WTC11 (cell line): ENCODE results near the gene CAV1. TPM values are rescaled to one million over a fixed set of nuclear protein-coding genes. Genes with fewer than 3 reads are reported as not detected.

Experiments used
- ATAC-seq: fragments of 200-7000 bp; cut with Tn5 transposase; 2 replicates; pipeline ENCODE4 v1.10.0; 2021; ENCODE audit warnings: mild to moderate bottlenecking, moderate library complexity
- CTCF ChIA-PET: fragments of 300-600 bp; sonication (Branson Sonifier 250); formaldehyde crosslinking; loops from one replicate; lab custom pipeline; 2021; ENCODE audit warnings: antibody characterized with exemption; lab: Charles Lee
- POLR2A ChIA-PET: fragments of 350-600 bp; sonication (Branson Sonifier 250); formaldehyde crosslinking; loops from one replicate; lab custom pipeline; 2021; ENCODE audit warnings: antibody characterized with exemption; lab: Charles Lee
- DNase-seq: peaks from one replicate; pipeline ENCODE4 v3.0.0; 2021; ENCODE audit warnings: low spot score
- H3K27ac Mint-ChIP-seq: 2 replicates; pipeline ENCODE4 v1.8.0; 2021; ENCODE audit warnings: mixed read lengths
- H3K27me3 Mint-ChIP-seq: 2 replicates; pipeline ENCODE4 v1.8.0; 2021; ENCODE audit warnings: low read depth, mild to moderate bottlenecking, moderate library complexity, mixed read lengths
- H3K36me3 Mint-ChIP-seq: 2 replicates; pipeline ENCODE4 v1.8.0; 2021; ENCODE audit warnings: mixed read lengths
- H3K4me1 Mint-ChIP-seq: 2 replicates; pipeline ENCODE4 v1.8.0; 2022; ENCODE audit warnings: mixed read lengths
- H3K4me3 Mint-ChIP-seq: 2 replicates; pipeline ENCODE4 v1.8.0; 2021; ENCODE audit warnings: mild to moderate bottlenecking, moderate library complexity, mixed read lengths
- H3K9me3 Mint-ChIP-seq: 2 replicates; pipeline ENCODE4 v1.8.0; 2021; ENCODE audit warnings: mixed read lengths
- AR ChIP-seq: fragments of 250-450 bp; sonication (Bioruptor Pico); IDR thresholded peaks from 2 replicates; pipeline ENCODE4 v1.9.0; 2021; ENCODE audit warnings: mild to moderate bottlenecking
- ATF6 ChIP-seq: sonication (generic); formaldehyde crosslinking; IDR thresholded peaks from 2 replicates; pipeline ENCODE4 v1.8.1; 2023; ENCODE audit warnings: mild to moderate bottlenecking, missing genetic modification reagents
- CTCF ChIP-seq: fragments of 200-600 bp; IDR thresholded peaks from 2 replicates; pipeline ENCODE4 v1.8.0; 2022; ENCODE audit warnings: antibody characterized with exemption
- FOXK1 ChIP-seq: sonication (generic); formaldehyde crosslinking; IDR thresholded peaks from 2 replicates; pipeline ENCODE4 v1.8.0; 2022; ENCODE audit warnings: mild to moderate bottlenecking, moderate library complexity, missing genetic modification reagents
- HMGA2 ChIP-seq: fragments of 250-450 bp; sonication (Bioruptor Pico); IDR thresholded peaks from 2 replicates; pipeline ENCODE4 v1.4.0; 2021; ENCODE audit warnings: mild to moderate bottlenecking, moderate library complexity
- IRF1 ChIP-seq: sonication (generic); formaldehyde crosslinking; IDR thresholded peaks from 2 replicates; pipeline ENCODE4 v1.8.0; 2023; ENCODE audit warnings: missing genetic modification reagents
- OVOL2 ChIP-seq: fragments of 250-450 bp; sonication (Bioruptor Pico); IDR thresholded peaks from 2 replicates; pipeline ENCODE4 v1.9.0; 2021; ENCODE audit warnings: mild to moderate bottlenecking, borderline replicate concordance
- PREB ChIP-seq: sonication (generic); formaldehyde crosslinking; IDR thresholded peaks from 2 replicates; pipeline ENCODE4 v1.8.1; 2022; ENCODE audit warnings: mild to moderate bottlenecking, missing genetic modification reagents, moderate library complexity, borderline replicate concordance
- PRRX2 ChIP-seq: fragments of 250-450 bp; sonication (Bioruptor Pico); IDR thresholded peaks from 2 replicates; pipeline ENCODE4 v1.8.0; 2021; ENCODE audit warnings: mild to moderate bottlenecking
- TCF7 ChIP-seq: sonication (generic); formaldehyde crosslinking; IDR thresholded peaks from 2 replicates; pipeline ENCODE4 v1.8.0; 2022; ENCODE audit warnings: mild to moderate bottlenecking, low read depth, missing genetic modification reagents, moderate library complexity
- TEAD1 ChIP-seq: sonication (generic); formaldehyde crosslinking; IDR thresholded peaks from 2 replicates; pipeline ENCODE4 v1.8.0; 2022; ENCODE audit warnings: mild to moderate bottlenecking, missing genetic modification reagents
- TP53 ChIP-seq: sonication (generic); formaldehyde crosslinking; IDR thresholded peaks from 2 replicates; pipeline ENCODE4 v1.8.1; 2023; ENCODE audit warnings: mild to moderate bottlenecking, missing genetic modification reagents
- ZNF263 ChIP-seq: sonication (generic); formaldehyde crosslinking; IDR thresholded peaks from 2 replicates; pipeline ENCODE4 v1.8.1; 2022; ENCODE audit warnings: low read depth, mild to moderate bottlenecking, moderate library complexity, missing genetic modification reagents
- ZNF396 ChIP-seq: fragments of 250-450 bp; sonication (Bioruptor Pico); IDR thresholded peaks from 2 replicates; pipeline ENCODE4 v1.8.0; 2021; ENCODE audit warnings: mild to moderate bottlenecking, moderate library complexity, borderline replicate concordance
- ZNF512 ChIP-seq: sonication (generic); formaldehyde crosslinking; IDR thresholded peaks from 2 replicates; pipeline ENCODE4 v1.8.1; 2022; ENCODE audit warnings: missing genetic modification reagents, borderline replicate concordance
- ZNF532 ChIP-seq: fragments of 250-450 bp; sonication (Bioruptor Pico); IDR thresholded peaks from 2 replicates; pipeline ENCODE4 v1.9.0; 2021; ENCODE audit warnings: mild to moderate bottlenecking, borderline replicate concordance
- total RNA-seq: library from RNA; stranded (reverse); gene quantifications from 3 replicates; pipeline ENCODE4 v1.2.3, GENCODE V29; 2021

Gene CAV1
- total RNA-seq, 1 experiment from 2014 or later = 19.7 TPM

- TF ChIP-seq ZNF512 (CRISPR knock-in tag) (no peak), ZNF396 (CRISPR knock-in tag) (no peak), IRF1 (CRISPR knock-in tag) (no peak), HMGA2 (CRISPR knock-in tag) (no peak), PREB (CRISPR knock-in tag) (no peak), OVOL2 (CRISPR knock-in tag) (no peak)
- Mint-ChIP-seq H3K27me3 (peaks cover 17% of the 10 kb centered on the region), H3K27ac (no peak overlapping the region), H3K9me3 (no peaks in the 10 kb centered on the region), H3K4me1 (peaks cover 16% of the 10 kb centered on the region), H3K4me3 (no peak overlapping the region), H3K36me3 (no peaks in the 10 kb centered on the region)
- no peak for ATAC-seq
- ChIA-PET CTCF (no interaction called here), POLR2A (no interaction called here)
- no peak for DNase-seq
Observed at GRCh38 chr7:116505278-116505677, 19.6 kb upstream of the CAV1 start.

- H3K4me3 Mint-ChIP-seq = no peak overlapping the region
- H3K36me3 Mint-ChIP-seq = no peaks in the 10 kb centered on the region
- H3K9me3 Mint-ChIP-seq = no peaks in the 10 kb centered on the region
- POLR2A ChIA-PET = no interaction called here
- H3K4me1 Mint-ChIP-seq = peaks cover 10% of the 10 kb centered on the region
- TF ChIP-seq PRRX2 (CRISPR knock-in tag) (no peak), TP53 (CRISPR knock-in tag) (no peak), TCF7 (CRISPR knock-in tag) (no peak), ZNF263 (CRISPR knock-in tag) (no peak), ZNF532 (CRISPR knock-in tag) (no peak), AR (CRISPR knock-in tag) (no peak), TEAD1 (CRISPR knock-in tag) (no peak), CTCF (no peak), ATF6 (CRISPR knock-in tag) (no peak), FOXK1 (CRISPR knock-in tag) (no peak)
- CTCF ChIA-PET = no interaction called here
- no peak overlapping the region for H3K27ac Mint-ChIP-seq
- no peak for DNase-seq
- no peak for ATAC-seq
- H3K27me3 Mint-ChIP-seq = peaks cover 12% of the 10 kb centered on the region
Observed at GRCh38 chr7:116505823-116506222, 19.0 kb upstream of the CAV1 start.
